C4-2B (cell line): ENCODE measurements around the gene FAHD1.

Source experiments
- ZFX ChIP-seq: fragments of 450-650 bp; IDR thresholded peaks from 2 replicates; pipeline ENCODE4 v1.6.1; 2017
- TF ChIP-seq, protein P1 (sequence below): fragments of 450-650 bp; conservative IDR thresholded peaks from 2 replicates; pipeline ENCODE4 v1.5.1; 2017; ENCODE audit warnings: mild to moderate bottlenecking

DNA sequence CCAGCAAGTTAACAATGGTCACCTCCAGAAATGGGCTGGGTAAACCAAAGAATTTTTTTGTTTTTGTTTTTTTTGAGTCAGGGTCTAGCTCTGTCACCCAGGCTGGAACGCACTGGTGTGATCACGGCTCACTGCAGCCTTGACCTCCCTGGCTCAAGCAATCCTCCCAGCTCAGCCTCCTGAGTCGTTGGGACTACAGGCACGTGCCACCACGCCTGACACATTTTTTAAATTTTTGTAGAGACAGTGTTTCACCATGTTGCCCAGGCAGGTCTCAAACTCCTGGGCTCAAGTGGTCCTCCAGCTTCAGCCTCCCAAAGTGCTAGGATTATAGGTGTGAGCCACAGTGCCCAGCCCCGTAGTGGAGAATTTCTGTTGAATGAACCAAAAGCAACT lies 46.3 kb upstream of the FAHD1 start:
- TF ChIP-seq, protein P1, sequence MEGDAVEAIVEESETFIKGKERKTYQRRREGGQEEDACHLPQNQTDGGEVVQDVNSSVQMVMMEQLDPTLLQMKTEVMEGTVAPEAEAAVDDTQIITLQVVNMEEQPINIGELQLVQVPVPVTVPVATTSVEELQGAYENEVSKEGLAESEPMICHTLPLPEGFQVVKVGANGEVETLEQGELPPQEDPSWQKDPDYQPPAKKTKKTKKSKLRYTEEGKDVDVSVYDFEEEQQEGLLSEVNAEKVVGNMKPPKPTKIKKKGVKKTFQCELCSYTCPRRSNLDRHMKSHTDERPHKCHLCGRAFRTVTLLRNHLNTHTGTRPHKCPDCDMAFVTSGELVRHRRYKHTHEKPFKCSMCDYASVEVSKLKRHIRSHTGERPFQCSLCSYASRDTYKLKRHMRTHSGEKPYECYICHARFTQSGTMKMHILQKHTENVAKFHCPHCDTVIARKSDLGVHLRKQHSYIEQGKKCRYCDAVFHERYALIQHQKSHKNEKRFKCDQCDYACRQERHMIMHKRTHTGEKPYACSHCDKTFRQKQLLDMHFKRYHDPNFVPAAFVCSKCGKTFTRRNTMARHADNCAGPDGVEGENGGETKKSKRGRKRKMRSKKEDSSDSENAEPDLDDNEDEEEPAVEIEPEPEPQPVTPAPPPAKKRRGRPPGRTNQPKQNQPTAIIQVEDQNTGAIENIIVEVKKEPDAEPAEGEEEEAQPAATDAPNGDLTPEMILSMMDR = no peak
- TF ChIP-seq ZFX = no peak
